SK-MEL-5 (cell line): ENCODE measurements around the gene ASIC3. TPM values are rescaled to one million over a fixed set of nuclear protein-coding genes. Genes with fewer than 3 reads are reported as not detected.

ENCODE experiments used
- DNase-seq: peaks from one replicate; pipeline ENCODE4 v3.0.0-alpha.2; 2016; ENCODE audit warnings: low read depth, low spot score
- in situ Hi-C: cut with HindIII; loops from 2 replicates; pipeline ENCODE4 v1.10.0; 2016; ENCODE audit warnings: low sequenced_read_pairs, high pct_unique_total_duplicates, low pct_unique_long_range_greater_than_20kb
- total RNA-seq: library from RNA; depleted of rRNA; stranded (reverse); fragments of >200 nt; shearing (Covaris generic); gene quantifications from 2 replicates; pipeline ENCODE4 v1.2.3, GENCODE V29; 2014

ASIC3 gene
- total RNA-seq, 1 experiment from 2014 or later: 0.42 TPM

DNA sequence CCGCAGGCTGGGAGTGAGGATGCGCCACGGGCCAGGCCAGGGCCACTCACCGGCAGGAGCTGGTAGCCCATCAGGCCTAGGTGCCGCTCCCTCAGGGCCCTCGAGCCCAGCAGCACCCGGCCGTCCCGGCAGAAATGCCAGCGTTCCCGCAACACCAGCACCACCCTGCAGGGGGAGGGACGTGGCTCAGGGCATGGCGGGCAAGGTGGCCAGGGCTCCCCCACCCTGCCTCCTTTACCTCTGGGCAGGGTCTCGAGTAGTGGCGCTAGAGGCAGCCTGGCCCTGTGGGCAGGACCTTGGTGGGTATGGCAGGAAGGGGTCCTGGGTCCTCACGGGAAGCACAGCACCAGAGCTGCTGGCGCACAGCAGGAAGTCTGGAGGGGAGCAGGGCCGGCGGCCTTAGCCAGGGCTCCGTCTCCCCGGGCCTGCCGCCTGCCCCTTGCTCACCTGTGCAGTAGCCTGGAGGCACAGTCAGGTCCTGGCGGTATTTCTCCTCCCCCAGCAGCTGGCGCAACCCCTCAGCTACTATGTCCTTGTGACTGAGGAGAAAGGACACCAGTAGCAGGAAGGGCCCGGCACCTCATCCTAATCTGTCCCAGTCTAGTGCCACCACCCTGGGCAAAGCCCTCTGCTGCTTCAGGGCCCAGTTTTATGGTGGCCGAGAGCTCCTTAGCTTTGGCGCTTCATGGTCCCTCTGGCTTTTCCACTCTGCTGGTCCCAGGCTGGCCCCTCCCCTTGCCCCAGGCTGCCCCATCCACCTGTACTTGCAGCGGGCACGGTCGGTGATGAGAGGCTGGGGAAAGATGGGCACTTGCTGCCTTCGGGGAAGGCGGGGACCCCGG, 28.8 kb downstream of the ASIC3 start:
- peak; percentile 65 for DNase-seq
- in situ Hi-C loops: no loop called here

GRCh38 chr7:151077705-151078232, 29.4 kb downstream of the ASIC3 start:
- in situ Hi-C loops: no loop called here
- no peak for DNase-seq

- in situ Hi-C loops: no loop called here
- peak; percentile 90 for DNase-seq
These were observed 30.1 kb downstream of the ASIC3 start for GRCh38 chr7:151078233-151079040.

DNA sequence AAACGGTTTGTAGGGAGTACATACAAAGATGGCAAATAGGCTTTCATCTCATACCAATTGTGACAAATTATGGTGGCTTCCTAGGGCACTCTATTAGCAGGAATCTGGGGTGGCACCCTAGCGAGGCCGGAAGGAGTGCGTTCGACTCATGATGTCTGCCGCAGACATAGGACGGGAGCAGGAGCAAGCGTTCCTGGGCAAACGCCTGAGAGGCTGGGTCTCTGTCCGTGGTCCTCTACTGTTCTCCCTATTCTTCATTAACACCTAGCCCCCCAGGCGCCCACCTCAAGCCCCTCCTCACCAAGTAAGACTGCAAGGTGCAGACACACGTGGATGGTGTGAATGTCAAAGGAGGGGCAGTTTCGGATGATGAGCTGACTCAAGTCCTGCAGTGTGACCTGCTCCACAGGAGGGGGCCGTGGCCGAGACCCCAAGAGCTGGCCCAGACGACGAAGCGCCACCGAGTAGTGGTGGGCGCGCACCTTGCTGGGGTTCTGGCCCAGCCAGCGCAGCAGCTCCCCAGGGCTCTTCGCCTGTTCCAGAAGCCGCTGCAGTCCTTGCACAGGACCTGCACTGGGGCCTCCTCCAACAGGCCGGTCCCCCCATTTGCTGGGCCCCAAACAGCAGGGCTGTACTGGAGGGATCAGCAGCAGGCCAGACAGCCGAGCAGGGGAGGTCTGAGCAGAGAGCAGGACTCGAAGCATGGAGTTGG, 31.0 kb downstream of the ASIC3 start:
- in situ Hi-C loops: no loop called here
- DNase-seq: no peak

GRCh38 chr7:151080067-151080521, 31.8 kb downstream of the ASIC3 start:
- DNase-seq: no peak
- in situ Hi-C loops: no loop called here

- peak; percentile 95 for DNase-seq
- in situ Hi-C loops: no loop called here
These were observed 32.3 kb downstream of the ASIC3 start, which contains the start of gene FASTK for GRCh38 chr7:151080522-151081169. Gene FASTK, minus strand, starts transcription at chr7:151080809. Its CDS starts 43 bp downstream, at chr7:151080766.

DNA sequence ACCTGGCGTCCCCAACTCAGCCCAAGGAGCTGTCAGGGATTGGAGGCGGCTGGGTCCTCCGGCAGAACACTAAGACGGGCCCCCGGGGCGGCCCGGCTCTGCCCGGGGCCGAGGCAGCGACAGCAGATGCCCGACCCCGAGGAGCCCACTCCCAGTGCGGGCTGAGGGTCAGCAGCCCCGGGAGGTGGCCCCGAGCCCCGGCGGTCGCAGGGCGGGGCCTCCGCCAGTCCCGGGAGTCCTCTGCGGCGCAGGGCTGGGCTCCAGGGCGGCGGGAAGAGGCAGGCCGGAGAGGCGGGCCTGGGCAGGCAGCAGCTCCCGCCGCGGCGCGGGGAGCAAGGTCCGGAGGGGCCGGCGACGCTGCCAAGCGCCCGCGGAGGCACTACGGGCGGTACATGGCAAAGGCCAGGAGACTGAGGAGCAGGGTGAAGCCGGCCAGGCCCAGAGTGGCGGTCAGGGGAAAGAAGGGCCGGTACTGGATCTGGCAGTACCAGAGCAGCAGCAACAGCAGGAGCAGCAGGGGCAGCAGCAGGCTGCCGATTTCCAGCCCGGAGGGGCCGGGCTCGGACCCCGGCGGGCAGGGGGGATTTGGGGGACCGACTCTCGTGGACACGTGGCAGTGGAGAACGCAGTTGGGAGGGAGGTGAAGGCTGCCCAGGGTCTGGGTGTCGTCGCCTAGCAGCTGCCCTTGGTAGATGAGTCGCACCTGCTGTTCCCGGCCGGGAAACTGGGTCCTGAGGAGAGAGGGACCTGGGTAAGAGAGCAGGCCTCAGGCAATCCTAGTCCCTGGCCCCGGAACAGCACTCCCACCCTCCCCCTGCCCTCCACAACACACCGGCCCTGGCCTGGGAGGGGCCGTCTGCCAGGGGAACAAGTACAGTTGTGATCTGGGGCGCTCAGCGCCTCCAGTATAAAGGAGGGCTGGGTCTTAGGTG, 33.1 kb downstream of the ASIC3 start:
- in situ Hi-C loops: no loop called here

DNA sequence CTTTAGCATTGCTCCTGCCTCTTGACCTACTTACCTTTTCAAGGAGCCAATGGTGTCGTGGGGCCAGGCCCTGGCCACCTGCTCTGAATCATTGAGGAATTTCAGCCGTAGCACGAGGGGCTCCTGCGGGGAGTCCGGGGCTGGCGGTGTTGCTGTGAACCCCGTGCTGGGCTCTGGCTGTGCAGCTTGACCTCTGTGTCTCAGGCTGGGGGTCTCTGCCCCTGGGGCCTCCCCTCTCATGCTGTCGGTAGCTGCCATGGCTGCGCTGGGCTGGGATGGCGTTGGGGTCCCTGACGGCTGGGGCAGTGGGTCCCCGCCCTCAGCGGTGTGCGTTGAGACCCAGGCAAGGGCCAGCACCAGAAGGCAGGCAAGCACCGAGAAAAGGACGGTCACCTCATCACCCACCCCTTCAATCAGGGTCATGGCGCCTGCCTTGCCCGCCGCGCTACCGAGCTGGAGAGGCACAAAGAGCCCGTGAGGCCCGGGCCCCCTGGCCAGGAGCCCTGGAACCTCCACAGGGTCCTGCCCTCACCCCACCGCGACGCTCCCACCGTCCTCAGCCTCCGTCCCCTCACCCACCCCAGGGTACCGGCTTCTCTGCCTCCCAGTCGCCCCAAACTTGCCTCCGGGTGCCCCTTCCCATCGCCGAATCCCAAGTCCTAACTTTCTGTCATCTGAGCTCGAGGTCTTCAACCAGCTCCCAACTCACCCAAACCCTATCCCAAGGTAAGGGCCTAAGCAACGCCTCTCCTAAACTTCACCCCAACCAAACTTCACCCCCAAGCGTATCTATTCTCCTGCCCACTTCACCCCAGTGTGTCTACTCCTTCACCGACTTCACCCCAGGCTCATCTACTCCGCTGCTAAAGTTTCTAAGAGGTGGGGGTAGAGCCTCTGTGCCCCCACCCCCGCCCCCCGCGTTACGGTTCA, 34.1 kb downstream of the ASIC3 start:
- in situ Hi-C loops: no loop called here

More for the DNA sequence above, 33.1 kb downstream of the ASIC3 start:
- DNase-seq: no peak

GRCh38 chr7:151083071-151083823, 34.9 kb downstream of the ASIC3 start, which contains the start of gene TMUB1:
Gene TMUB1, minus strand, starts transcription at chr7:151083493. Its CDS starts 930 bp downstream, at chr7:151082563.
- peak; percentile 73 for DNase-seq
- in situ Hi-C loops: no loop called here

More for the DNA sequence above, 34.1 kb downstream of the ASIC3 start:
- DNase-seq: no peak

DNA sequence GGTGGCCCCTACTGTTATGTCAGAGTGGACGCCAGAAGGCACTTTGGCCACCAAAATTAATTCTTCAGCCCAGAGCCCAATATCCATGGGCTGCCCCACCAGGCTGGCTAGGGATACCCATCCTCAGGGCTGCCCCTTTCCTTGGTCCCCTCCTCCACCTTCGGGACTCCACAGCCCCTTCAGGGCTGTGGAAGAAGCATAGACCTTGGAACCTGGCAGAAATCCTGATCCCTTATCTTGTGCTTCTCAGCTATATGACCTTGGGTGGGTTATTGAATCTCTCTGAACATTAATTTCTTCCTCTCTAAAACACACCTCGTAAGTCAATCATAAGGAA, 35.5 kb downstream of the ASIC3 start:
- no peak for DNase-seq
- in situ Hi-C loops: no loop called here

DNA sequence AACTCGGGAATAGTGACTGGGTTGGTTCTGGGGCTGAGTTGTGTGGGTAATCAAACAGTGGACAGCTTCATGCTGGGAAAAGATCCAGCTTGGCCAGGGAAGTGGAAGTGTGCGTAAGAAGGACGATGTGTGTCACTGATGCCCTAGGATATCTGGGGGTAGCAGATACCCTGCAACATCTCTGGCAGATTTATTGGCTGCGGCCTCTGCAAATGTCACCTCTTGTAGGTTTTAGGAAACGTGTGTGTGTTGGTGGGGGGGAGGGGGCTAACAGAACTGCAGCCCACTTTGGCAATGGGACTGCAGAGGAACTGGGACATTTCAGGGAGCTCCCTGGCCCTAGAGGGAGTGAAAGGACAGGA, 37.0 kb downstream of the ASIC3 start:
- DNase-seq: no peak
- in situ Hi-C loops: no loop called here

- in situ Hi-C loops: no loop called here
- DNase-seq: peak; percentile 89
These were observed 37.6 kb downstream of the ASIC3 start, which contains the start of gene AGAP3 for GRCh38 chr7:151085691-151086620. Gene AGAP3, plus strand, starts transcription at chr7:151086475. Its CDS starts 267 bp downstream, at chr7:151086742.

DNA sequence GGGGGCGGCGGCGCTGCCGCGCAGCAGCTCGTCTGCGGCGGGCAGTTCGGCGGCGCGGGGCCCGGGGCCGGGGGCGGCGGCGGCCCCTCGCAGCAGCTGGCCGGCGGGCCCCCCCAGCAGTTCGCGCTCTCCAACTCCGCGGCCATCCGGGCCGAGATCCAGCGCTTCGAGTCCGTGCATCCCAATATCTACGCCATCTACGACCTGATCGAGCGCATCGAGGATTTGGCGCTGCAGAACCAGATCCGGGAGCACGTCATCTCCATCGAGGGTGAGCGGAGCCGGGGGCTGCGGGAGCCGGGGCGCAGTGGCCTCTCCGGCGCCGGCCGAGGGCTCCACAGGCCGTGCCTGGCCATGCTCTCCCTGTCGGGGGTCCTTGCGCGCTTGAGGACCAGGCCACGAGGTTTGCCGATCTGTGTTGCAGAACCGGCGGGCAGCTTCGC, 38.5 kb downstream of the ASIC3 start:
- DNase-seq: no peak
- in situ Hi-C loops: no loop called here
